Keratinocyte (primary cell): ENCODE measurements around the gene SCN1B. TPM values are rescaled to one million over a fixed set of nuclear protein-coding genes. Genes with fewer than 3 reads are reported as not detected.

Experiments
- DNase-seq: peaks from one replicate; pipeline ENCODE4 v3.0.0-alpha.2; 2011; ENCODE audit warnings: low read depth, missing footprints, low spot score
- FAIRE-seq: peaks from 2 replicates; lab custom pipeline; 2011; peaks lifted over from hg19 to GRCh38; lab: Jason Lieb, UNC
- H2AFZ ChIP-seq: 2 replicates; pipeline ENCODE4 v1.6.0; 2012; ENCODE audit warnings: low read length, control low read depth, inconsistent platforms; ENCODE audit not compliant: control insufficient read depth
- H3K27ac ChIP-seq: 2 replicates; pipeline ENCODE4 v1.5.1; 2011; ENCODE audit warnings: low read length; ENCODE audit not compliant: control insufficient read depth, insufficient read depth
- H3K27me3 ChIP-seq: 3 replicates; pipeline ENCODE4 v1.6.0; 2011; ENCODE audit warnings: low read length; ENCODE audit not compliant: control insufficient read depth, insufficient read depth; ENCODE audit errors: extremely low read depth
- H3K36me3 ChIP-seq, 2 experiments: 2 replicates in 1 of 2; 3 replicates in 1 of 2; pipeline ENCODE4 v1.5.1; 2011; ENCODE audit warnings: low read length in 2 of 2, mild to moderate bottlenecking in 1 of 2; ENCODE audit not compliant: control insufficient read depth in 2 of 2, insufficient read depth in 2 of 2; ENCODE audit errors: extremely low read depth in 1 of 2
- H3K4me1 ChIP-seq: 3 replicates; pipeline ENCODE4 v1.5.1; 2011; ENCODE audit warnings: low read length; ENCODE audit not compliant: control insufficient read depth, insufficient read depth; ENCODE audit errors: extremely low read depth
- H3K4me2 ChIP-seq: 3 replicates; pipeline ENCODE4 v1.6.0; 2011; ENCODE audit warnings: low read depth, low read length; ENCODE audit not compliant: control insufficient read depth, insufficient read depth; ENCODE audit errors: extremely low read depth
- H3K4me3 ChIP-seq, 3 experiments: fragments of 200-600 bp in 1 of 3; sonication (generic) in 1 of 3; 2 replicates in 2 of 3; 3 replicates in 1 of 3; pipeline ENCODE4 v1.5.1; 2011 to 2016; ENCODE audit warnings: low read length in 3 of 3, mild to moderate bottlenecking in 3 of 3, control low read depth in 2 of 3, inconsistent platforms in 1 of 3, low read depth in 1 of 3, mixed read lengths in 1 of 3, mixed run types in 1 of 3, moderate library complexity in 1 of 3; ENCODE audit not compliant: control insufficient read depth in 2 of 3, insufficient read depth in 2 of 3; ENCODE audit errors: extremely low read depth in 1 of 3
- H3K79me2 ChIP-seq: 2 replicates; pipeline ENCODE4 v1.6.0; 2012; ENCODE audit warnings: low read length; ENCODE audit not compliant: control insufficient read depth, insufficient read depth
- H3K9ac ChIP-seq: 3 replicates; pipeline ENCODE4 v1.6.0; 2011; ENCODE audit warnings: low read length; ENCODE audit not compliant: control insufficient read depth, insufficient read depth; ENCODE audit errors: extremely low read depth
- H3K9me1 ChIP-seq: 3 replicates; pipeline ENCODE4 v1.6.0; 2011; ENCODE audit warnings: low read length; ENCODE audit not compliant: control insufficient read depth, insufficient read depth; ENCODE audit errors: extremely low read depth
- H3K9me3 ChIP-seq: 2 replicates; pipeline ENCODE4 v1.5.1; 2012; ENCODE audit warnings: low read depth, low read length; ENCODE audit not compliant: control insufficient read depth
- H4K20me1 ChIP-seq: 3 replicates; pipeline ENCODE4 v1.6.0; 2011; ENCODE audit warnings: low read length; ENCODE audit not compliant: control insufficient read depth, insufficient read depth; ENCODE audit errors: extremely low read depth
- CTCF ChIP-seq, 3 experiments: IDR thresholded peaks in 1 of 3; conservative IDR thresholded peaks in 1 of 3; optimal IDR thresholded peaks in 1 of 3; 2 replicates in 2 of 3; 3 replicates in 1 of 3; pipeline versions ENCODE3 to v1.5.1; 2011; ENCODE audit warnings: low read length in 3 of 3, mild to moderate bottlenecking in 3 of 3, moderate library complexity in 2 of 3, control low read depth in 1 of 3, inconsistent platforms in 1 of 3; ENCODE audit not compliant: insufficient read depth in 2 of 3; ENCODE audit errors: extremely low read depth in 1 of 3
- EZH2 ChIP-seq: IDR thresholded peaks from one replicate; pipeline ENCODE4 v1.6.1; 2012; ENCODE audit warnings: inconsistent platforms, mild to moderate bottlenecking, low read length, moderate library complexity
- dilution Hi-C: fragments of 300-500 bp; cut with MboI; formaldehyde crosslinking; loops from one replicate; pipeline ENCODE4 v1.7.0; 2020; ENCODE audit warnings: low sequenced_read_pairs; ENCODE audit not compliant: extremely low pct_ligation_motif_present
- polyA plus RNA-seq, 5 experiments: library from polyadenylated mRNA; depleted of rRNA in 3 of 5; stranded (reverse) in 3 of 5; stranded (forward) in 1 of 5; unstranded in 1 of 5; fragments of >200 nt; gene quantifications; 1 replicate in 1 of 5; 2 replicates in 3 of 5; 3 replicates in 1 of 5; pipeline versions ENCODE4 v1.2.1 to v1.2.3, GENCODE V29; 2011 to 2012; ENCODE audit warnings: missing spikeins in 2 of 5, low read depth in 1 of 5, low replicate concordance in 1 of 5

SCN1B gene
- polyA plus RNA-seq, 1 donor (not counting 4 experiments of a cell fraction or from before 2014, with no cell fraction given), result 0.30 TPM

DNA sequence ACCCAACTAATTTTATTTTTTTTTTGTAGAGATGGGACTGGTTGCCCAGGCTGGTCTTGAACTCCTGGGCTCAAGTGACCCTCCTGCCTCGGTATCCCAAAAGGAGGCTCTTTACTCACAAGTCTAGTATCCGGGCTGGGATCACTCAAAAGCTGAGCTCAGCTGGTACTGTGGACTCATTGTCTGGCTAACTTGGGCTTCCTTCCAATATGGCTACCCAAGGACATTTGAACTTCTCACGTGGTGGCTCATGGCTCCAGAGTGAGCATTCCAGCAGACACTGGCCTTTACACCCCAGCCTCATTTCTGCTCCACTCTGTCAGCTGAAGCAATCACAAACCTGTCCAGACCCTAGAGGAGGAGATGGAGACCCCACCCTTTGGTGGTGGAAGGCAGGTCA lies 40.2 kb downstream of the SCN1B start:
- no peaks in the 10 kb centered on the region for H3K9me1 ChIP-seq
- dilution Hi-C loops, result no loop called here
- FAIRE-seq, result no peak

DNA sequence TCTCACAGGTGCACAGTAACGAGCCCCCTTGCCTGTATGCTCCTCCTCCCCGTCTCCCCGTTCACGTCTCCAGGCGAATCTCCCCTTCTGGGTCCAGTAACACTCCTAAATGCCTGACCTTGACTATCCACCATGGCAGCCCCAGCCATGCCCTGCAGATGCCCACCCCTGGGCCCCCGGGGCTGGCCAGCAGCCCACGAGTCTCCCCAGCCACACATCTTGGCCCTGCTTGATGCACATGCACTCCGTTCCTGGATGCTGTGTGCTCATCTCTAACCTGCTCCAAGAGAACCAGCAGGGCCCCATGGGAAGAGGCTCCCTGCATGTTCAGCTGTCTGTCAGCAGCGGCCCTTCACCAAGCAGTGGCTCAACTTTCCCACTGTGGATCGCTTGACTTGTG lies 43.2 kb downstream of the SCN1B start:
- TF ChIP-seq EZH2, result no peak
- no peak for TF ChIP-seq CTCF (optimal IDR thresholded peaks at IDR 0.05 in 1 of 3, IDR thresholded peaks at IDR 0.05 in 1 of 3, conservative IDR thresholded peaks at IDR 0.05 in 1 of 3; ENCODE audit: extremely low read depth in 1 of 3, insufficient read depth in 2 of 3, low read length in 3 of 3)
- Histone ChIP-seq H3K4me1 (peaks cover 1% of the 10 kb centered on the region), H2AFZ (no peak overlapping the region), H3K9me3 (peaks cover 4% of the 10 kb centered on the region), H3K9ac (no peak overlapping the region), H3K4me2 (no peak overlapping the region), H3K9me1 (no peaks in the 10 kb centered on the region), H4K20me1 (no peaks in the 10 kb centered on the region), H3K27ac (no peak overlapping the region), H3K79me2 (no peaks in the 10 kb centered on the region), H3K36me3 (no peaks in the 10 kb centered on the region), H3K4me3 (no peak overlapping the region), H3K27me3 (no peaks in the 10 kb centered on the region)
- no peak for DNase-seq
- FAIRE-seq, result no peak
- dilution Hi-C loops, result no loop called here

More for the DNA sequence above, 40.2 kb downstream of the SCN1B start:
- Histone ChIP-seq H3K4me2 (no peak overlapping the region), H3K27ac (no peak overlapping the region), H3K27me3 (no peaks in the 10 kb centered on the region), H3K9me3 (peaks cover 4% of the 10 kb centered on the region), H3K4me1 (peaks cover 5% of the 10 kb centered on the region), H3K4me3 (no peak overlapping the region), H2AFZ (no peak overlapping the region), H4K20me1 (no peaks in the 10 kb centered on the region), H3K79me2 (no peaks in the 10 kb centered on the region), H3K9ac (no peak overlapping the region), H3K36me3 (no peaks in the 10 kb centered on the region)
- DNase-seq, result no peak
- TF ChIP-seq CTCF (optimal IDR thresholded peaks at IDR 0.05 in 1 of 3, IDR thresholded peaks at IDR 0.05 in 1 of 3, conservative IDR thresholded peaks at IDR 0.05 in 1 of 3; ENCODE audit: extremely low read depth in 1 of 3, insufficient read depth in 2 of 3, low read length in 3 of 3) (no peak), EZH2 (no peak)
